GM18907 (cell line): ENCODE data around the gene ADI1.

Experiments used
- ATAC-seq: cut with Tn5 transposase; IDR thresholded peaks from one replicate; pipeline ENCODE4 v1.9.1; 2021; ENCODE audit warnings: mild to moderate bottlenecking, moderate library complexity; ENCODE audit not compliant: unreplicated experiment

Gene ADI1, protein sequence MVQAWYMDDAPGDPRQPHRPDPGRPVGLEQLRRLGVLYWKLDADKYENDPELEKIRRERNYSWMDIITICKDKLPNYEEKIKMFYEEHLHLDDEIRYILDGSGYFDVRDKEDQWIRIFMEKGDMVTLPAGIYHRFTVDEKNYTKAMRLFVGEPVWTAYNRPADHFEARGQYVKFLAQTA

DNA sequence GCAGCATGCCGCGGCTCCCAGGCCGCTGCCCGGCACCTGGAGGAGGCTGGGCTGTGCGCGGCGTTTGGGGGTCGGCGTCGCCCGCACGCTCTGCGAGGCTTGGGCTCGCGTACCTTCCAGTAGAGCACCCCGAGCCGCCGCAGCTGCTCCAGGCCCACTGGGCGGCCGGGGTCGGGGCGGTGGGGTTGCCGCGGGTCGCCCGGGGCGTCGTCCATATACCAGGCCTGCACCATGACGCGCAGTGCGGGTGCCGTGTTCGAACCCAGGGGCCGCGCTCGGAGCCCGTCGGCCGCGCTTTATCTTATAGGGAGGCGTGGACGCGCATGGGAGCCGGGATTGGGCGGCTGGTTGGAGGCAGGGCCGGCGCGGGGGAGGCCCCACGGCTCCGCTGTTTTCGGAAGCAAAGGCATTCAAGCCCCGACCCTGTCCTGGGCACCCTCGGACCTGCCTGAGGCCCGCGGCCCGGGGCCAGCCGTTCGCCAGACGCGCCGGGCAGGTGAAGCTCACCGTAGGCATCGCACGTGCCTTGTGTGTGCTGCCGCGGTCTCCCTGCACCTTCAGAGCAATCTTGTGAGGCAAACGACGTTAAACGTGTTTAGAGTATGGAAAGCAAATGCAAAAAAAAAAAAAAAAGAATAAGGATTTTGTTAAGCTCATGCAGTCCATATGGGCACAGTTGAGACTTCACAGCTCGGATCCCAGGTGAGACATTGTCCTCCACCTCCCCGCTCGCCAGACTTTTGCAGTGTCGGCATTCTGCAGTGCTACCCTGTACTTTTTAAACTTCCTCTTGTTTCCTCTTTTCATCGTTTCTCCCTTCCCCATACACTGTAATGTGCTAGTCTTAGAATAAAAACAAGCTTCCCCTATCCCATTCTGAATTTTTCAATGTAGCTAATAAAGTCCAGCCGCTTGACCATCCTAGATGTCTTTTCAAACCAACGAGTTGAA, at the start of gene ADI1:
ADI1 (minus strand) TSS at position 277 of the 951 bp plus-strand sequence; CDS start at position 233, 44 bp downstream.
- ATAC-seq, result peak; percentile 74

DNA sequence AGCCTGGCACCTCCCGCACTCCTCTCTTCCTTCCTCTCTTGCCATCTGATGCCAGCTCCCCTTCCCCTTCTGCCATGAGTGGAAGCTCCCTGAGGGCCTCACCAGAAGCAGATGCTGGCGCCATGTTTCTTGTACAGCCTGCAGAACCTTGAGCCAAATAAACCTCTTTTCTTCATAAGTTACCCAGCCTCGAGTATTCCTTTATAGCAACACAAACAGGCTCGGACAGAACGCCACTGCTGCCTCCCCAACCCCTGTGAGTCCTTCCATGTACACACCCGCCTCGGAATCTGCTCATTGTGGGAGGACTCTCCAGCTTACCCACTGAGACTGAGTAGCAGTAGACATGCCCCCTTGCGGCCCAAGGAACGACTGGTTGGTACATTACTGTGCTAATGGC, 47.5 kb upstream of the ADI1 start:
- ATAC-seq, result no peak

DNA sequence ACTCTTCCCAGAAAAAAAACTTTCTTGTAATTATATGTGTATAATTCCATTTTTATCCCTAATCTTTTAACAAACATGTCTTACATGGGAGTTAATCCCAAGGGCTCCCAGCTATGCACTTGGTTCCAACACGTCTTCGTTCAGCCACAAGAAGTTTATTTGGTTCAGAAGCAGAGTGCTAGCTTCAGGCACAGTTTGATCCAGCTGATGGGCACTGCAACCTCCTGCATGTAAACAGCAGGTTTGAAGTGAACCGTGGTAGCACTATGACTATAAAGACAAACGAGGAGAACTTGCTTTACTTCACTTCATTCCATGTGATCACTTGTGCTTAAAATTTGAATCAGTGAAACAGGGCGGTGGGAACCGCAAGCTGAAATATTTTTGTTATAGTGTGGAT, 45.8 kb upstream of the ADI1 start:
- no peak for ATAC-seq

DNA sequence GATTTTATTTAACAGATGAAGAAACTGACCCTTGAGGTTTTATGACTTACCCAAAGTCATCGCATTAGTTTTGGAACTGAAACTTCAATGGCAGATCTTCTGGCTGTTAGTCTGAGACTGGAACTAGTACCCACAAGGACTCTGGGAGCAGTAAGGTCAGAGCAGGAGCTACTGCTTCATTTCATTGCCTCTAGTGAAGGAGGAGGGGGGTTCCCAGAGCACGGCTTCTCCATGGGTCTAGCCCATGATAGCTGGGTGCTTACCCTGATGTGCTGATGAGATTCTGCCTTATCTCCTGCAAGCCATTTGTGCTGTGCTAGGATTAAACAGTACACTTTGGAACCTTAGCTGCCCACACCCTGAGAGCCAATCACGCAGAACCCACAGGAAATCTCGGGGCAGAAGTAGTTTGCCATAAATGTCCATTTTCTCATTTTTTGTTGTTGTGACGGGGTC, 44.2 kb upstream of the ADI1 start:
- ATAC-seq, result peak; percentile 56

DNA sequence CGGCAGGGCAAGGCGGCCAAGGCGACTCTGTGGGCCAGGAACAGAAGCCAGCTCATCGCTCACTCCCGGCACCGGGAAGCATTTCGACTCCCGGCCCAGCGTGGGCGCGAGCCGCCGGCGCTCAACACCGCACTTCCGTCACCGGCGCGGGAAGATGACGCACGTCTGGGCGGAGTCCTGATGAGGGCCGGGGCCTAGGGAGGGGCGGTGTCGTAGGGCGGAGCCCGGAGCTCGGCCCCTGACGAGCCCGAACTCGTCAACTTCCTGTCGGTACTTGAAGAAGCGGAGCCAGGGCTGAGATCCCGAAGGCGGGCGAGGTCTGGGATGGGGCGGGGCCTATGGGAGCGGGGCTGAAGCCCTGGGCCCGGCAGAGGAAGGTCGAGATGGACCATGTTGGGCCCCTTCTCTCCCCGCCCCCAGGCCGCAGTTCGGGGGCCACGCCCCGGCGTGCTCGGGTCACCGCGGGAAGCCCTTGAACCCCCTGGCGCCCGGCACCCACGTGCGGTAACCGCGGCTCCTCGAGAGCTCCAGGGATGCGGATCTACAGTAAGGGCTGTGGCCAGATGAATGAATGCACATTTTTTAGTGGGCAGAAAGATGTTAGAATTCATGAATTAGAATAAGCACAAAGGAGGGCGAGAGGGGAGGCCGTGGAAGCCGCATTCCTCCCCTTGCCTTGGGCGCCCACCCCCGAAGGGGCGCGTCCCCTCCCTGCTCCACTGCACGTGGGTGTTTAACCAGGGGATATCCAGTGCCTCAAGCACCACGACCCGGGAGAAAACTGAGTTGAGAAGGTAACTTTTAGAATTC, 39.1 kb upstream of the ADI1 start, which contains the start of gene RNASEH1:
RNASEH1 (minus strand) TSS at position 129 of the 810 bp plus-strand sequence; CDS start at position 56, 73 bp downstream.
- peak; percentile 97 for ATAC-seq

DNA sequence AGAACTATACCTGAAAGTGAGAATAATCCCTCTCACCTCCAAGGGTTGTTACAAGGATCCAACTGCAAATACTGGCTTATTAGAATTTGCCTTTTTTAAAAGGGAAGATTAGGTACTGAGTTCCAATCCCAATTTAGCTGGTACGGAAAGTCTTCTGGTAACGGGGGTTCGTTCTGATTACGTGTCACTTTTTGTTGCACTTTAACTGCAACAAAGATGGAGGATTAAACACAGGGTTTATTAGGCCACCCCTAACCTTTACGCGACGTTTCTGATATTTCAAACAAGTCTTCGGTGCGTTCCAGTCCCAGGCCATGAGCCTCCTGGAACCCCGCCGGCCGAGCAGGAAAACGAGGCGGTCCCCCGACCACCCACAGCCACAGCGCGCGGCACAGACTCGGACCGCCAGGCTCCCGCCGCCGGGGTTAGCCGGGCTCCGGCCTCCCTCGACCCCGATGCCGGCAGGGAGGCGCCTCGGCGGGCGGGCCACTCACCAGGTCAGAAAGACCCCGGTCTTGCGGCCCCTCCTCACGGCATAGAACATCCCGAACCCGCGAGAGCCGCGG, 38.4 kb upstream of the ADI1 start:
- peak; percentile 38 for ATAC-seq

DNA sequence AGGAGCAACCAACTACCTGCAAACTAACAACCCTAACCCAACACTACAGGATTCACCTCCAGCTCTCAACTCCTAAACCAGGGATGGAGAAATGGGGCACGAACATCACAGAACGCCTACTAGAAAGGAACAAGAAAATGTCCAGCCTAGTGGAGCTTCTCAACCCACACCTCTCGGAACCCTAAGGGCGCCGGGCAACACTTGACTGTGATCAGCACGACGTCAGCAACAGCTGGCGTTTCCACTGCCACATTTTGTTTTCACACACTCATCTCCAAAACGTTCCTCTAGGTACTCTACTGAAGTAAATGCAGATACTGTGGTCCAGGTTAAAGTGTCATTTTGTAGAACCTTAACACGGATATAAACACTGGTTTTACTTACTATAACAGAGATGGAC, 34.6 kb upstream of the ADI1 start:
- no peak for ATAC-seq

DNA sequence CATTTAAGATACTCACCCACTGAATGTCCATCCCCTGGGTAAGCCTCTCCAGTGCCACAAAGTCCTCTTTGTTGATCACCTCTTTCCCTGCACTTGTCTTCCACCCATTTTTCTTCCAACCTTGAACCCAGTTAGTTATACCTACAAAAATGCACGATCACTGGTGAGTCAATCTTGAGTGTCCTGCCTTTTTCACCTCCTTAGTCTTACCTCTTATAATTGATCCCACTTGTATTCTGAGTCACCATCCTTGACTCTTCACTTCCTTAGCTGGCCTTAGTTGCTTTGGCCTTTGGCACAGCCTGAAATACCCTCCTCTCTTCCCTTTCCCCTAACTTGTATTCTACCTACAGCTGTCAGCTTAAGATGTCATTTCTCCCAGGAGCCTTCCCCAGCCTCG, 28.6 kb upstream of the ADI1 start:
- no peak for ATAC-seq

DNA sequence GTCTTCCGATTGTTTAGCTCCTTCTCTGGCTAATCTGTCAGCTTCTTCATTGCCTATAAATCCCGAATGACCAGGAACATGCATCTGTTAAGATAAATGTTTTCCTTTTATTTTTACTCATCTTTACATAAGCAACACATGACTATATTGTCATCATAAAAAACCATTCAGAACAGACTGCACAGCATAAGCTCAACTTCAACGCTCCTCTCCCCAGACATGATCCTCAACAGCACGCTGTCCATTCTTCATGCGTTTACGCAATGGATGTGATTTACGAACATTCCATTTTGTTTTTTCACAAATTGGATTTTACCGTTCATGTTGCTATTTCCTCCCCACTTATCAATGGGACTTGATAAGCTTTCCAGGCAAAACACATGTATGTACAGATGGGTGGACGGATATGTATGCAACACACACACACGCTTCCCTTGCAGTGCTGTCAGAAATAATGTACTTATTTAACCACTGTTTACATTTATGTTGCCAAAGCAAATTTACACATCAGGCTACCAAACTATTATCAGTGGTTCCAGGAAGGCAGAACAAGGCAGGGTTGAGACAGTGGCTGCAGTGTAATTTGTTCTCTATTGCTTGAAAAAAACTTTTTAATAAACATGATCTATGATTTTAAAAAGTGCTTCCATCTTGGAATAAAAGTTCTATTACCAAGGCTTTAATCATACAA, 26.6 kb upstream of the ADI1 start:
- ATAC-seq, result no peak

DNA sequence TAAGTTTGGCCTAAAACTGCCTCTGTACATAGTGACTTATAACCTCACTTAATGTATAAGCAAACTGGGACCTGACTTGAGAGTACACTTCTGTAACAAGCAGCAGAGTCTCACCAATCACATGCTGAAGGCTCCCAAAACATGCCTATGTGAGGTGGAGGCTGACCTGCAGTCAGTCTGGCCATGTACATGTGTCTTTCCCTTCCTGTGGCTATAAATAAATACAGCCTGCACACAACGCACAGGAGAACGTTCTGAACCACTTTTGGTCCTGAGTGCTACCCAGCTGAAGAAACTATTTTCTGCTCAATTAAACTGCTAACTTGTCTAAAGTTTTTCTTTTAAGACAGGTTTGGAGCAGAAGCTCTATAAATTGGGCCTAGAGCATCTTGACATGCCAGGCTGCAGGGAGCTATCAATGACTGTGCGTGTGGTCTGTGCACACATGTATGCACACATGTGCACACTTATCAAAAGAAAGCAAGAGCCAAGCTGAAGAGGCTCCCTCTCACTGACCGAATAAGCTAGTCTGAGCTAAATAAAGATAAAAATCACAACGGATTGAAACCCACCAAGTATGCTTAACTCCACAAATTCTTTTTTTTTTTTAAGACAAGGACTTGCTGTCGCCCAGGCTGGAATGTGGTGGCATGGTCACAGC, 23.8 kb upstream of the ADI1 start:
- ATAC-seq, result no peak

DNA sequence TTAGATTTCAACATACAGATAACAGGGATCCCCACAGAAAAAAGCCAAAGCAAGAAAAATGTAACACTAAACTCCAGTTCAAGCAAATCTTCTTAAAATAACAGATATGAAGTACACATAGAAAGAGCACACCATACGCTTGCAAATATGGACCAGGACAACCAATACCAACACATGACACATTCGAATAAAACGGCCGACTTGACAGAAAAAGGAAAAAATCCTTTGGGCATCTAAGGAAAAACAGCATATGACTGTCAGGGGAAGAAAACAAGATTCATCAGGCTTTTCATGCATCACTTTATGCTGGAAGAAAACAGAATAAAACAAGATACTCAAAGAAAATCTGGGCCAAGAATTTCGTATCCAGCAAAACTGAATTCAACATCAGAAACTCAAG, 22.8 kb upstream of the ADI1 start:
- no peak for ATAC-seq

DNA sequence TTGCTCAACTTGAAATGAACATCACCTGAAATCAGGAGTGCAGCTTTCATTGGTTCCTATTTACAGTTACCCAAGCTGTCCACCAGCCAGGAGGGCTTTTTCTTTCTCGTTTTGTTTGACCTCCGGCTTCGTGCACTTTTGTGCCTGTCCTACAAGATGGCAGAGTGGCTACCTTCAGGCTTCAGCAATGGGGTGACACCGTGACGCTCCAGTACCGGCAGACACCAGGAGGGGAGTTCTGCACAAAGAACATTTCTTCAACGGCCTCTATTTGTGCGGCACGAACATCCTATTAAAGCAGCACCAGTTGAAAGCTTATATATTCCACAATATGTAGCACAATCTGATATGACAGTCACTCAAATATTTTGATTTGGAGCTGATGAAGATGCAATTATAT, 20.5 kb upstream of the ADI1 start:
- no peak for ATAC-seq

DNA sequence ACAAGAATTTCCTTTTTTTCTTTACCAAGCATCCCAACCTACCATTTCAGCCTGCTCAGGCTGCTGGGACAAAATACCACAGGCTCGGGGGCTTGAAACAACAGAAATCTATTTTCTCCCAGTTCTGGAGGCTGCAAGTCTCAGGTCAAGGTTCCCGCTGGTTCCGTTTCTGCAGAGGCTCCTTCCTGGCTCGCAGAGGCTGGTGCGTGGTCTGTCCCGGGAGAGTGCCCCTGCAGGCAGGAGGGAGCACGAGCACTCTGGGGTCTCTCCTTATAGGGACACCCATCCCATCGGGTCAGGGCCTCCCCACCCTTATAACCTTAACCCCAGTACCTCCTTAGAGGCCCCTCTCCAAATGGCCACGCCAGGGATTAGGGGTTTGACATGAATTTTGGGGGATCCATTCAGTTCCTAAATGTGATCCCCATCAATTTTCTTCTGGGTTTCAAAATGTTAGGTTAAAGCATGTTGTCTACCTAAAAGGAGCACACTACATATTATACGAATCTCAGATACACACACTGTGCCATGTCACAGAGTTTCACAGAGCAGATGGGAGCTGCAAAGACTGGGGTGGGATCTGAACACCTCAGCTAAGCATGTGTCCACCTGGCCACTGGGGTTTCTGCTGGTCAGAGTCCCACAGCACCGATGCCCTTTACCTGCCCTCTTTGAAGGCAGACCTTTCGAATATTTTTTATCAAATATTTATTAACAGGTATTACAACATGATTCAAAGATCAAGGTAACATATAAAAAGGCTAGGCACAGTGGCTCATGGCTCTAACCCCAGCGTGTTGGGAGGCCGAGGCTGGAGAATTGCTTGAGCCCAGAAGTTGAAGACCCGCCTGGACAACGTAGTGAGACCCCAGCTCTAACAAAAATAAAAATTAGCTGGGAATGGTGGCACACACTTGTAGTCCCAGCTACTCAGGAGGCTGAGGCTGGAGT, 17.6 kb upstream of the ADI1 start:
- peak; percentile 63 for ATAC-seq

DNA sequence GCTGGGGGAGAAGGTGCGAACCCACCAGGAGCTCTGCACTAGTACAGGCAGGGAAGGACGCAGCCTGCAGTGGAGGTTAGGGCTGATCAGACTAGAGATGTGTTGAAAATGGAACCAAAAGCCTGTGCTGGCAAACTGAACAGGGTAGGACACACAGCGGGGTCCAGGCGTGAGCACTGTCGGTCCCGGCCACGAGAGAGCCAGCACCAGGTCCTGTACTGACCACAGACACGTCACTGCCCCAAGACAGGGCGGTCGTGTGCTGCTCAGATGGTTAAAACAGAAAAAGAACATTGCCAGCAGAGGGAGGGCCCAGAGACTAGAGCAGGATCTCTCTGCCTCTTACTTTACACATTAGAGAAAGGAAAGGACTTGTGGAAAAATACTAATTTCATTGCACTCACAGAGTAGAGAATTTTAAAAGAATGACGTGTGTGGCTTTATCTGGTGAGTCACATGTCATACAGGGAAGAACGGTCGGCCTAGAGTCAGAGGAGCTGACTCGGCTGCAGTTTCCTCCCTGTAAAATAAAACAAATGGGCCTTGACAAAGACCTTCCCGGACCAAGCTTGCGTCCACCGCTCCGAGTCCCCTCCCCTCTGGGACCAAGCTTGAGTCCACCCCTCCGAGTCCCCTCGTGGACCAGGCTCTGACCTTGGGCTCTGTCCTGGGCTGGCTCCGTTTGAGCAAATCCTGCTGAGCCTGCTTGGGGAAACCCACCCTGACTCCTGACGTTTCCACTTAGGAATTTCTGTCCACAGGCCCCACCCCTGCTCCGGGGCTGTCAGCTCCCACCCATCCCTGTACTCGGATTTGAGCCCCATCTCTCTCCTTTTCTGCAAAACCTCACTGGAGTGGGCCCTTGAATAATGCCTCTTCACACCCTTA, 16.7 kb upstream of the ADI1 start:
- peak; percentile 65 for ATAC-seq

DNA sequence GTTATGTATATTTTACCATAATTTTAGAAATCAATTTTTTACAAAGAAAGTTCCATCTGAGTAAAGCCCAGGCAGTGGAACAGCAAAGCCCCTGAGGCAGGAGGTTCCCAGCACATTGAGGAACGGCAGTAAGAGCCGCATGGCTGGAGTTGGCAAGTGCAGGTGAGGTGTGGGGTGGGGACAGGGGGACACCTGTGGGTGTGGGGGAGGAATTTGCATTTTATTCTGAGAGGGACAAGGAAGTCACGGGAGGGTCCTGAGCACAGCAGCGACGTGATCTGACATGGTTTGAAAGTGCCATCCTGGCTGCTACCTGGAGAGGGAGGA, 16.1 kb upstream of the ADI1 start:
- peak; percentile 21 for ATAC-seq

DNA sequence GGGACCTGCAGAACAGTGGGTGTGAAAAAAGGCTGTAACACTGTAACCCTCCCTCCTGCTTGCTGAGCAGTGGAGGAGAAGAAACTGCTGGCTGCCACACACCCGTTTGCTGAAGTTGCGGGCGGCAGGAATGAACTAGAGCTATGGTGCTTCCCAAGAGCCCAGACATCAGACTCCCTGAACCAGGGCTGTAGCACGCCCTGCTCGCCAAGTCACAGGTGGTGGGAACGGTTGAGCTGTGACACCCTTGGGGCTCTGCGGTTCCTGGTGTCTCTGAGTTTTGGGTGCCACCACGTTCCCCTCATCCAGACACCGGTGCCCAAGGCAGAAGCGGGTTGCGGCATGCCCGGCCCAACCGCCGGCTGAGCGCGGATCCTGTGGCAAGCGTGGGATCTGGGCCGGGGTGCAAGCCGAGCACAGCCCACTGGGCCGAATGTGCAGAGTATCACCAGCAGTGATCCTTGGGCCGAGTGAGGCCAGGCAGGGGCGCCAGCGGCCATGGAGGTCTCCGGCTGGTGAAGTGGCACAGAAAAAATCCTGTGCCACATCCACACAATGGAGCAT, 15.0 kb upstream of the ADI1 start:
- no peak for ATAC-seq

DNA sequence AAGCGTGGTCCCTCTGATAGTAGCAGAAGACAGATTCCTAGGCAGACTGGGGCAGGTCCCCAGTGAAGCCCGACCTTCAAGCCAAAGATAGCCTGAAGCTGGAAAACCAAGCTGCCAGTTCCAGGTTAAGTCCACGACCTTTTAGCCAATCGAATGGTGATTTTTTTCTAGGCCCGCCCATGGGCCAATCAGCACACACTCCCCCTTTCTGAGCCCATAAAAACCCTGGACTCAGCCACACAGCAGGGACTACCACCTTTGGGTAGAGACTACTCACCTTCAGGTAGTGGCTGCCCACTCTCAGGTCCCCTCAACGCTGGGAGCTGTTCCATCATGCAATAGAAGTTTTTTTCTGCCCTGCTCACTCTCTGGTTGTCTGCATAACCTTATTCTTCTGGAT, 14.5 kb upstream of the ADI1 start:
- no peak for ATAC-seq

DNA sequence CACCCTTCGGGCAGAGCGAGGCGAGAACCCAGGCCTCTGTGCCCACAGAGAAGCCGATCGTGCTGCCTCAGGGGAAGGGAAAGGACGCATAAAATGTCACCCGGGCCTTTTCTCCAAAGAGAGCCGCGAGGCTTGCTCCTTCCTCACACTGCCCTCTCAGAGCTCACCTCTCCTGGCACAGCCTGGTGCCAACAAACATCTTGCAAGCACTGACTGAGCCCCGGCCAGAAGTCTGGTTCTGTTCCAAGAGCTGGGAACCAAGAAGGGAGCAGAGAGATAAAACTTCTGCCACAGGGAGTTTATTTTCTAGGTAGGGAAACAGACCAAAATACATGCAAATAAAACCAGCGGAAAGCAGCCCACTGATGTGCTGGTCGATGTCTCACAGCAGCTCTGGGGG, 13.6 kb upstream of the ADI1 start:
- ATAC-seq, result no peak
